Measurements from ENCODE around the gene EEF1AKMT3. TPM values are rescaled to one million over a fixed set of nuclear protein-coding genes. Genes with fewer than 3 reads are reported as not detected.

The EEF1AKMT3 gene
- polyA plus RNA-seq, 2 of the 4 experiments (the other 2 are of a cell fraction), result 7.3 to 15.8 TPM

DNA sequence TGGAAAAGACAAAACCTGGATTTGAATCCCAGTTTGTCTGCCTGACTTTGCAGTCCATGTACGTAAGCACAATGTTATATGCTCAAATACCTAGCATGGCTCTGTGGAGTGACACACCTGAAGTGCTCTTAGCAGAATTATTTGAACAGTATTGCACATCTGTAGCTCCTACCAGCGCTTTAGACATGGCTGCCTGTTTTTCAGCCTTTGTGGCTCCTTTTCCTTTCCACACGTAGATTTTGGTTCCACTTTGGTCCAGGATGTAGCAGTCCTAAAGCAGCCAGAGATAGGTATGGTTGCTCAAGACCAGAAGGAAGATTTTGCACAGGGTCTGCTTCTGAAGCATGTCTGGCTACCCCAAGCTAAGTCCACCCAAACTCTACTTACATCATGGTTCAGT is 37.0 kb downstream of the EEF1AKMT3 start:
- H3K27ac ChIP-seq, result no peak overlapping the region
- ChIA-PET CTCF (interaction anchor here (1.1 to 2.7 kb wide), 7 partner anchors 9 to 95 kb away, joined by 3 to 13 read pairs (median 5); partner anchors contain the start of gene TSFM), POLR2A (no interaction called here)
- peak; percentile 77 for FAIRE-seq
- TF ChIP-seq POLR2AphosphoS2 (conservative IDR thresholded peaks at IDR 0.05; ENCODE audit: low read length) (no peak), RAD21 (conservative IDR thresholded peaks at IDR 0.05 in 1 of 2, IDR thresholded peaks at IDR 0.05 in 1 of 2) (no peak), MAFK (IDR thresholded peaks at IDR 0.05; ENCODE audit: partially characterized antibody) (no peak), ZNF302 (CRISPR knock-in tag; IDR thresholded peaks at IDR 0.05) (no peak), FOSB (CRISPR knock-in tag; IDR thresholded peaks at IDR 0.05) (no peak), EHMT2 (IDR thresholded peaks at IDR 0.05; ENCODE audit: low read depth) (no peak), GATA3 (IDR thresholded peaks at IDR 0.05; ENCODE audit: borderline replicate concordance) (no peak), ESRRA (IDR thresholded peaks at IDR 0.05; ENCODE audit: borderline replicate concordance, low read length) (no peak), RARB (CRISPR knock-in tag; IDR thresholded peaks at IDR 0.05) (no peak), HOXB5 (CRISPR knock-in tag; IDR thresholded peaks at IDR 0.05) (no peak), NR3C1 (IDR thresholded peaks at IDR 0.05) (no peak), BHLHE40 (IDR thresholded peaks at IDR 0.05; ENCODE audit: low read depth, low read length) (no peak), KDM5A (IDR thresholded peaks at IDR 0.05) (no peak)
- TF ChIP-seq, protein P1, sequence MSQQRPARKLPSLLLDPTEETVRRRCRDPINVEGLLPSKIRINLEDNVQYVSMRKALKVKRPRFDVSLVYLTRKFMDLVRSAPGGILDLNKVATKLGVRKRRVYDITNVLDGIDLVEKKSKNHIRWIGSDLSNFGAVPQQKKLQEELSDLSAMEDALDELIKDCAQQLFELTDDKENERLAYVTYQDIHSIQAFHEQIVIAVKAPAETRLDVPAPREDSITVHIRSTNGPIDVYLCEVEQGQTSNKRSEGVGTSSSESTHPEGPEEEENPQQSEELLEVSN (IDR thresholded peaks at IDR 0.05; ENCODE audit: borderline replicate concordance, low read depth), result no peak
- ATAC-seq, result no peak
- peaks cover 11% of the 10 kb centered on the region for H3K4me1 ChIP-seq
- H3K4me3 ChIP-seq, result no peak overlapping the region
- H3K4me2 ChIP-seq, result no peak overlapping the region
- no peaks in the 10 kb centered on the region for H3K9me3 ChIP-seq
- DNase-seq (ENCODE audit: low read depth in 1 of 2, low spot score in 1 of 2), result no peak
- WGBS (ENCODE audit: missing lambda C conversion rate), result 79% methylated on average over 3 of the region's 3 CpGs

DNA sequence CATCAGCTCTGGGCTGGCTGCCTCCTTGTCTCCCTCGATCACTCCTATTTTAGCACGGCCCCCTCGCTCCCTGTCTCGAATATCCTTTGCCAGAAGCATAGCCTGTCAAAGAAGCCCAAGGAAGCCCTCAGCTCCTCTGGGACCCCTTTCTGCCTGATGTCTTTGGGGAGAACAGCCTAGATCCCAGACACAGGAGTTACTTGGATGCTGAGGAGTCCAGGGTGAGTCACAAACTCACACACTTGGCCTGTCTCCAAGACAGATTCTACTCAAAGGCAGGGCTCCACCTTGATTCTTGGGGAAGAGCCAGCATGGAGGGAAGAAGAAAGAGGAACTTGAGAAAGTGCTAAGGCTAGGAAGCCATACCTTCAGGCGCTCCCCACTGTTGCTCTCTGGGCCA is 38.0 kb downstream of the EEF1AKMT3 start:
- POLR2A ChIA-PET, result interaction anchor here (0.6 kb wide), 1 partner anchor 32 kb away, joined by 3 read pairs; no protein-coding TSS in a partner anchor
- Histone ChIP-seq H3K4me3 (no peak overlapping the region), H3K27ac (no peak overlapping the region), H3K4me1 (peaks cover 11% of the 10 kb centered on the region), H3K4me2 (peak overlapping the region; percentile 19; the same call in 2 of the 3 replicates), H3K9me3 (no peaks in the 10 kb centered on the region)
- FAIRE-seq (no peak), DNase-seq (ENCODE audit: low read depth in 1 of 2, low spot score in 1 of 2) (peak in 1 of 2 experiments; percentile 60), ATAC-seq (peak; percentile 11 to 44; a peak in 4 of 6 replicates)
- WGBS (ENCODE audit: missing lambda C conversion rate), result 68% methylated on average over 5 of the region's 5 CpGs
- TF ChIP-seq EHMT2 (IDR thresholded peaks at IDR 0.05; ENCODE audit: low read depth), result no peak
- TF ChIP-seq, protein P2, sequence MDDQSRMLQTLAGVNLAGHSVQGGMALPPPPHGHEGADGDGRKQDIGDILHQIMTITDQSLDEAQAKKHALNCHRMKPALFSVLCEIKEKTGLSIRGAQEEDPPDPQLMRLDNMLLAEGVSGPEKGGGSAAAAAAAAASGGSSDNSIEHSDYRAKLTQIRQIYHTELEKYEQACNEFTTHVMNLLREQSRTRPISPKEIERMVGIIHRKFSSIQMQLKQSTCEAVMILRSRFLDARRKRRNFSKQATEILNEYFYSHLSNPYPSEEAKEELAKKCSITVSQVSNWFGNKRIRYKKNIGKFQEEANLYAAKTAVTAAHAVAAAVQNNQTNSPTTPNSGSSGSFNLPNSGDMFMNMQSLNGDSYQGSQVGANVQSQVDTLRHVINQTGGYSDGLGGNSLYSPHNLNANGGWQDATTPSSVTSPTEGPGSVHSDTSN (IDR thresholded peaks at IDR 0.05), result no peak
- CTCF ChIA-PET, result interaction anchor here (0.5 to 2.7 kb wide), 9 partner anchors 10 to 94 kb away, joined by 3 to 13 read pairs (median 3); partner anchors contain the start of gene TSFM

DNA sequence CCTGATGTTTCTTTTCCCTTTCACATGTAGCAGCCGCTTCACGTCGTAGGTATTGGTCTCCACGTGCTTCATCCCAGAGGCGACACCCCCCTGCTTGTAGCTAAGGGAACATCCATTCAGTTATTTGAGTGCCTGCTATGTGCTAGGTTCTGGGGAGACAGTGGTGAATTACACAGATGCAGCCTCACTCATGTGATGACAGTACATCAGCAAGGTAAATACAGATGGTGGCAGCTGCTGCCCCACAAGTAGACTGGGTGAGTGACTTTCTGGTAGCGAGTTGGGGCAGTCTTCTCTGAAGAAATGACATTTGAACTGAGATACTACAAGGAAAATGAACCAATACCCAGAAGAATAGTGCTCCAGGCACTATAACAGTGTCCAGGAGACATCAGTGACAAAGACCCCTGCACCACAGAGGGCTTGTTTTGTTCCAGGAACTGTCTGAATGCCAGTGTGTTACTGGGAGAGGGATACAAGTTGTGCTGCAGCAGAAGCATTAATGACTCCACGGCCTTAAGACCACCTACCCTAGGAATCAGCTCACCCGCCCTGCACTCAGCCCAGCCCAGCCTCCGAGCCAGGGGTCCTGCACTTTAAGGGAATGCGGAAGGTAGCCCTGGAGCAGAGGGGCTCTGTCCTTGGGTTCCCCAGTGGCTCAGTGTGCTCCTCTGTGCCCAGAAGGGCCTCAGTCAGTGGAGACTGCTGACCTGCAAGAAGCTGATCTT is 38.8 kb downstream of the EEF1AKMT3 start:
- TF ChIP-seq, protein P3, sequence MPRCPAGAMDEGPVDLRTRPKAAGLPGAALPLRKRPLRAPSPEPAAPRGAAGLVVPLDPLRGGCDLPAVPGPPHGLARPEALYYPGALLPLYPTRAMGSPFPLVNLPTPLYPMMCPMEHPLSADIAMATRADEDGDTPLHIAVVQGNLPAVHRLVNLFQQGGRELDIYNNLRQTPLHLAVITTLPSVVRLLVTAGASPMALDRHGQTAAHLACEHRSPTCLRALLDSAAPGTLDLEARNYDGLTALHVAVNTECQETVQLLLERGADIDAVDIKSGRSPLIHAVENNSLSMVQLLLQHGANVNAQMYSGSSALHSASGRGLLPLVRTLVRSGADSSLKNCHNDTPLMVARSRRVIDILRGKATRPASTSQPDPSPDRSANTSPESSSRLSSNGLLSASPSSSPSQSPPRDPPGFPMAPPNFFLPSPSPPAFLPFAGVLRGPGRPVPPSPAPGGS (IDR thresholded peaks at IDR 0.05), result no peak
- no peak for TF ChIP-seq EP300 (IDR thresholded peaks at IDR 0.05)
- TF ChIP-seq CBX2 (IDR thresholded peaks at IDR 0.05; ENCODE audit: borderline replicate concordance, low read depth), result no peak
- no peak for TF ChIP-seq JUN (IDR thresholded peaks at IDR 0.05)
- TF ChIP-seq, protein P2 (IDR thresholded peaks at IDR 0.05), result no peak
- no peak for TF ChIP-seq HOXA7 (CRISPR knock-in tag; IDR thresholded peaks at IDR 0.05)
- no peak for TF ChIP-seq MYC (IDR thresholded peaks at IDR 0.05; ENCODE audit: borderline replicate concordance, low read length)
- no peak for TF ChIP-seq CEBPB (IDR thresholded peaks at IDR 0.05)
- TF ChIP-seq ESRRA (IDR thresholded peaks at IDR 0.05; ENCODE audit: borderline replicate concordance, low read length), result no peak
- no peak for TF ChIP-seq CBX8 (IDR thresholded peaks at IDR 0.05)
- no peak for TF ChIP-seq TFCP2L1 (CRISPR knock-in tag; IDR thresholded peaks at IDR 0.05)
- TF ChIP-seq TP53 (CRISPR knock-in tag; IDR thresholded peaks at IDR 0.05), result no peak
- no peak for TF ChIP-seq NFE2L2 (conservative IDR thresholded peaks at IDR 0.05; ENCODE audit: low read length)
- no peaks in the 10 kb centered on the region for H3K9me3 ChIP-seq
- WGBS (ENCODE audit: missing lambda C conversion rate), result 82% methylated on average over 10 of the region's 10 CpGs
- no peak overlapping the region for H3K4me3 ChIP-seq
- POLR2A ChIA-PET, result no interaction called here
- H3K27ac ChIP-seq, result no peak overlapping the region
- CTCF ChIA-PET, result interaction anchor here (0.6 to 6.6 kb wide), 8 partner anchors 9 to 94 kb away, joined by 3 to 40 read pairs (median 5); no protein-coding TSS in a partner anchor
- DNase-seq (ENCODE audit: low read depth in 1 of 2, low spot score in 1 of 2) (no peak), ATAC-seq (peak in 1 of 2 experiments; percentile 6; a peak in 1 of 6 replicates), FAIRE-seq (no peak)
- H3K4me2 ChIP-seq, result peak overlapping the region; percentile 19; the same call in 2 of the 3 replicates
- peaks cover 11% of the 10 kb centered on the region for H3K4me1 ChIP-seq
